Breast epithelium (tissue), 3 donors: ENCODE measurements around the gene TIGD2.

Source experiments
- POLR2A ChIP-seq: fragments of 450-650 bp; IDR thresholded peaks from one replicate; pipeline ENCODE4 v1.6.1; 2016; ENCODE audit warnings: antibody characterized with exemption, mild to moderate bottlenecking, moderate library complexity
- TF ChIP-seq, protein P1 (sequence below), 3 donors: fragments of 450-650 bp; IDR thresholded peaks; one replicate each; pipeline ENCODE4 v1.5.1; 2016 to 2017; ENCODE audit warnings: antibody characterized with exemption in 3 of 3, mild to moderate bottlenecking in 3 of 3, moderate library complexity in 3 of 3

DNA sequence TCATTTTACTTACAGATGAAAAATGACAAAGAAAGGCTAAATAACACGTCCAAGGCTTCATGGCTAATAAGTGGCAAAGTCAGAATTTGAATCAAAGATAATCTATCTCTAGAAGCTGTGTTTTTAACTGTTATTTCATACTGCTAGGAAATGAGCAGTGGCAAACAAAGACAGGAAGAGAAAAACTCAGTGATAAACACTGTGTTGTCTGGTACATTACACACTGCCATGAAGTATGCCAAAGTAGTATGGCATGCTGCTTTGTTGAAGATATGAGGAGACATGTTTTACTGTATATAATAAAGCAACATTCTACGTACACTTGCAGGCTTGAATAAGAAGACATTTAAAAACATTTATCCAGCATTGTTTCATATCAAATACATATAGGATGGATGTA lies 49.5 kb downstream of the TIGD2 start:
- TF ChIP-seq, protein P1, sequence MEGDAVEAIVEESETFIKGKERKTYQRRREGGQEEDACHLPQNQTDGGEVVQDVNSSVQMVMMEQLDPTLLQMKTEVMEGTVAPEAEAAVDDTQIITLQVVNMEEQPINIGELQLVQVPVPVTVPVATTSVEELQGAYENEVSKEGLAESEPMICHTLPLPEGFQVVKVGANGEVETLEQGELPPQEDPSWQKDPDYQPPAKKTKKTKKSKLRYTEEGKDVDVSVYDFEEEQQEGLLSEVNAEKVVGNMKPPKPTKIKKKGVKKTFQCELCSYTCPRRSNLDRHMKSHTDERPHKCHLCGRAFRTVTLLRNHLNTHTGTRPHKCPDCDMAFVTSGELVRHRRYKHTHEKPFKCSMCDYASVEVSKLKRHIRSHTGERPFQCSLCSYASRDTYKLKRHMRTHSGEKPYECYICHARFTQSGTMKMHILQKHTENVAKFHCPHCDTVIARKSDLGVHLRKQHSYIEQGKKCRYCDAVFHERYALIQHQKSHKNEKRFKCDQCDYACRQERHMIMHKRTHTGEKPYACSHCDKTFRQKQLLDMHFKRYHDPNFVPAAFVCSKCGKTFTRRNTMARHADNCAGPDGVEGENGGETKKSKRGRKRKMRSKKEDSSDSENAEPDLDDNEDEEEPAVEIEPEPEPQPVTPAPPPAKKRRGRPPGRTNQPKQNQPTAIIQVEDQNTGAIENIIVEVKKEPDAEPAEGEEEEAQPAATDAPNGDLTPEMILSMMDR (IDR thresholded peaks at IDR 0.05): no peak
- no peak for TF ChIP-seq POLR2A
